GM23248 (cell line): ENCODE results near the gene PPFIBP1.

ENCODE experiments used
- EZH2 ChIP-seq: fragments of 200-600 bp; sonication (generic); IDR thresholded peaks from 2 replicates; pipeline ENCODE4 v1.6.1; 2018; ENCODE audit warnings: antibody characterized with exemption, mild to moderate bottlenecking; ENCODE audit not compliant: insufficient read depth, poor library complexity, severe bottlenecking
- EZH2phosphoT487 ChIP-seq: fragments of 200-600 bp; sonication (generic); IDR thresholded peaks from 2 replicates; pipeline ENCODE4 v1.6.1; 2018; ENCODE audit warnings: antibody characterized with exemption, moderate library complexity, mild to moderate bottlenecking, low read depth; ENCODE audit not compliant: insufficient read depth

DNA sequence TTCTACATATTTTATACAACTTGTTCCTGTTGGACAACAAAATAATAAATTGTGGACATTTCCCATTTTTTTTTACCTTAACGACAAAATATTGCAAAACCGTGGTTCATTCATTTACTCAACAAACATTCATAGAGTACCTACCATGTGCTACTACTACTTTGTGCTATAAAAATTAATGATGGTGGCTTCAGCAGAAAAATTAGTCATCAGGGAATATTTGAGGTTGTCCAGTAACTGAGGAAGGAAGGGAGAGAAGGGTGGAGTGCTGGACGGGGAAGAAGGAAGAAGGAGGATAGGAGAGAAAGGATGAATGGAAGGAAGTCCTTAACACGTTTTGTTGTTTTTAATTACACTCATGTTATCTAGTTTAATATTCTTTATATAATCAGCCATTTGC is 53.7 kb downstream of the PPFIBP1 start:
- TF ChIP-seq EZH2 (no peak), EZH2phosphoT487 (no peak)
